Caco-2 (cell line): ENCODE measurements around the gene CCDC9B. TPM values are rescaled to one million over a fixed set of nuclear protein-coding genes. Genes with fewer than 3 reads are reported as not detected.
A peak's percentile ranks its signal among the peaks of the same experiment; 100 is the strongest.

Experiments
- BruUV-seq: library from RNA; stranded (reverse); fragments of 400-500 nt; replicated peaks from 2 replicates; lab custom pipeline; 2021; lab: Mats Ljungman, UMichigan
- CTCF ChIA-PET: fragments of 300-600 bp; sonication (Branson Sonifier 250); formaldehyde crosslinking; loops from one replicate; lab custom pipeline; 2022; ENCODE audit warnings: antibody characterized with exemption; lab: Charles Lee
- POLR2A ChIA-PET: fragments of 300-600 bp; sonication (Branson Sonifier 250); formaldehyde crosslinking; loops from one replicate; lab custom pipeline; 2022; ENCODE audit warnings: antibody characterized with exemption; lab: Charles Lee
- DNase-seq, 2 experiments: peaks; one replicate each; pipeline versions ENCODE4 v3.0.0 to v3.0.0-alpha.2; 2020 to 2022
- H3K27me3 ChIP-seq: replicated peaks from 2 replicates; pipeline ENCODE4 v1.6.0; 2011; ENCODE audit warnings: low read length; ENCODE audit not compliant: control insufficient read depth, insufficient read depth
- H3K36me3 ChIP-seq: 2 replicates; pipeline ENCODE4 v1.5.1; 2011; ENCODE audit warnings: low read length; ENCODE audit not compliant: control insufficient read depth, insufficient read depth
- H3K4me1 ChIP-seq: fragments of 250-450 bp; sonication (Bioruptor Pico); 2 replicates; pipeline ENCODE4 v1.5.1; 2020; ENCODE audit warnings: mild to moderate bottlenecking
- H3K4me3 ChIP-seq: 2 replicates; pipeline ENCODE4 v1.5.1; 2011; ENCODE audit warnings: low read depth, mild to moderate bottlenecking, control low read depth, low read length
- H3K9me3 ChIP-seq: fragments of 250-450 bp; sonication (Bioruptor Pico); 2 replicates; pipeline ENCODE4 v1.5.1; 2020; ENCODE audit warnings: mild to moderate bottlenecking, moderate library complexity
- H3K27ac Mint-ChIP-seq: one replicate; pipeline ENCODE4 v1.8.0; 2022; ENCODE audit warnings: mixed read lengths; ENCODE audit not compliant: unreplicated experiment
- H3K27me3 Mint-ChIP-seq: one replicate; pipeline ENCODE4 v1.8.0; 2022; ENCODE audit warnings: mixed read lengths; ENCODE audit not compliant: insufficient read depth, unreplicated experiment
- H3K36me3 Mint-ChIP-seq: one replicate; pipeline ENCODE4 v1.8.0; 2022; ENCODE audit warnings: mild to moderate bottlenecking, mixed read lengths; ENCODE audit not compliant: insufficient read depth, unreplicated experiment
- H3K4me1 Mint-ChIP-seq: one replicate; pipeline ENCODE4 v1.8.0; 2022; ENCODE audit warnings: low read depth, mixed read lengths; ENCODE audit not compliant: unreplicated experiment
- H3K4me3 Mint-ChIP-seq: one replicate; pipeline ENCODE4 v1.8.0; 2022; ENCODE audit warnings: mild to moderate bottlenecking, moderate library complexity, mixed read lengths; ENCODE audit not compliant: unreplicated experiment
- H3K9me3 Mint-ChIP-seq: one replicate; pipeline ENCODE4 v1.8.0; 2022; ENCODE audit warnings: mixed read lengths; ENCODE audit not compliant: unreplicated experiment
- intact Hi-C: fragments of 100-400 bp; cut with micrococcal nuclease; formaldehyde crosslinking; loops from one replicate; pipeline ENCODE4 v1.10.0; 2022; ENCODE audit not compliant: unreplicated experiment
- total RNA-seq: library from RNA; stranded (reverse); gene quantifications from 2 replicates; pipeline ENCODE4 v1.2.3, GENCODE V29; 2022
- TF ChIP-seq, protein P1 (sequence below), 2 experiments: fragments of 200-600 bp in 1 of 2; IDR thresholded peaks; 1 replicate in 1 of 2; 2 replicates in 1 of 2; pipeline versions ENCODE4 v1.5.1 to v1.8.0; 2011 to 2022; ENCODE audit warnings: antibody characterized with exemption in 1 of 2, control low read depth in 1 of 2, inconsistent platforms in 1 of 2, low read depth in 1 of 2, low read length in 1 of 2, mild to moderate bottlenecking in 1 of 2, moderate library complexity in 1 of 2; ENCODE audit not compliant: insufficient read depth in 1 of 2, severe bottlenecking in 1 of 2, unreplicated experiment in 1 of 2

Gene CCDC9B
- total RNA-seq, 1 experiment from 2014 or later, result 0.86 TPM

DNA sequence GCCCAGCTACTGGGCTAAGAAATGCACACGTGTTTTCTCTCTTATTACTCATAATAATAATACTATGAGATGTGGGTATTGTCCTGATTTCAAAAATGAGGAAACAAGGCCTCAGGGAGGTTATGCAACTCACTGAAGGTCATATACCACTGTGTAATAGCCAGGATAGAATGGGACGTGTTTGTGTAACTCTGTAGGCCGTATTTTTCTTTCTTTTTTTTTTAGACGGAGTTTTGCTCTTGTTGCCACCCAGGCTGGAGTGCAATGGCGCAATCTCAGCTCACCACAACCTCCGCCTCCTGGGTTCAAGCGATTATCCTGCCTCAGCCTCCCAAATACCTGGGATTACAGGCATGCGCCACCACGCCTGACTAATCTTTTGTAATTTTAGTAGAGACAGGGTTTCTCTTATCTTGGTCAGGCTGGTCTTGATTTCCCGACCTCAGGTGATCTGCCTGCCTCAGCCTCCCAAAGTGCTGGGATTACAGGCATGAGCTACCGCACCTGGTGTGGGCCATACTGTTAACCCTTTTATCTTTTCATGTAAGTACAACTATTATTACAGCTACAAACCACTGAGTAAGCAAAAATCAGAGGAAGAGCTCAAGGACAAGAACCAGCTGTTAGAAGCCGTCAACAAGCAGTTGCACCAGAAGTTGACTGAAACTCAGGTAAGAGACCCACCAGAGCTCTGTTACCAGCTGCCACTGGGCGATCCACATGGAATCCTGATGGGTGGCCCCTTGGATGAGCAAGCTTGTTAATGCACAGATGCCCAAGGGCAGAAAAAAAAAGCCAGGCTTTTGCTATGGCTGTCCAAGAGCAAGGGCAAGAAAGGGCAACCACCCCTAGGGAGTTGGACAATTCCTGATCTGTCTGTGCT lies 48.4 kb upstream of the CCDC9B start:
- peaks cover 9% of the 10 kb centered on the region for H3K36me3 ChIP-seq
- CTCF ChIA-PET, result interaction anchor here (1.1 kb wide), 1 partner anchor 9 kb away, joined by 3 read pairs; no protein-coding TSS in a partner anchor
- no peaks in the 10 kb centered on the region for H3K27me3 Mint-ChIP-seq

DNA sequence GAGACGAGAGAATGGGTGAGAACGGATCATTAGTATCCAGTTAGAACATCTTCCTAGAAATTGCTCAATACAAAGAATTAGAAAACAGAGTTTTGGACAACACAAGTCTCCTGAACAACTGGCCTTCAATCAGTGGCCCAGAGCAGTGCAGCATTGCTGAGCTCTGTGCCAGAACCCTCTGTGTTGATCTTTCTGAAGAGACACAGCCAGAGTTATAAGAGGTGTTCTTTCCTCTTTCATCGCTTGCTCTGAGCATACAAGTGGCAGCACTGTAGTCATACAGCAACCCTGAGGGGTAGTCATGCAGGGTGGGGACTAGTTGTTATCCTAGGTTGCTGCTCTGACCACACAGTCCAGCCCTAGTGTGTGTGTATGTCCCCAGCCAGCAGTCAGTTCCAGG lies 45.7 kb upstream of the CCDC9B start:
- H3K4me3 ChIP-seq, result no peak overlapping the region
- H3K4me1 ChIP-seq, result peaks cover 5% of the 10 kb centered on the region
- POLR2A ChIA-PET, result no interaction called here
- Mint-ChIP-seq H3K27me3 (no peaks in the 10 kb centered on the region), H3K4me3 (no peak overlapping the region), H3K4me1 (no peaks in the 10 kb centered on the region), H3K36me3 (peaks cover 76% of the 10 kb centered on the region), H3K27ac (no peak overlapping the region), H3K9me3 (no peaks in the 10 kb centered on the region)
- TF ChIP-seq, protein P1, sequence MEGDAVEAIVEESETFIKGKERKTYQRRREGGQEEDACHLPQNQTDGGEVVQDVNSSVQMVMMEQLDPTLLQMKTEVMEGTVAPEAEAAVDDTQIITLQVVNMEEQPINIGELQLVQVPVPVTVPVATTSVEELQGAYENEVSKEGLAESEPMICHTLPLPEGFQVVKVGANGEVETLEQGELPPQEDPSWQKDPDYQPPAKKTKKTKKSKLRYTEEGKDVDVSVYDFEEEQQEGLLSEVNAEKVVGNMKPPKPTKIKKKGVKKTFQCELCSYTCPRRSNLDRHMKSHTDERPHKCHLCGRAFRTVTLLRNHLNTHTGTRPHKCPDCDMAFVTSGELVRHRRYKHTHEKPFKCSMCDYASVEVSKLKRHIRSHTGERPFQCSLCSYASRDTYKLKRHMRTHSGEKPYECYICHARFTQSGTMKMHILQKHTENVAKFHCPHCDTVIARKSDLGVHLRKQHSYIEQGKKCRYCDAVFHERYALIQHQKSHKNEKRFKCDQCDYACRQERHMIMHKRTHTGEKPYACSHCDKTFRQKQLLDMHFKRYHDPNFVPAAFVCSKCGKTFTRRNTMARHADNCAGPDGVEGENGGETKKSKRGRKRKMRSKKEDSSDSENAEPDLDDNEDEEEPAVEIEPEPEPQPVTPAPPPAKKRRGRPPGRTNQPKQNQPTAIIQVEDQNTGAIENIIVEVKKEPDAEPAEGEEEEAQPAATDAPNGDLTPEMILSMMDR (IDR thresholded peaks at IDR 0.05; ENCODE audit: insufficient read depth in 1 of 2, low read depth in 1 of 2, low read length in 1 of 2, severe bottlenecking in 1 of 2, unreplicated experiment in 1 of 2), result no peak
- intact Hi-C loops, result no loop called here
- no TSS peak for BruUV-seq
- no peaks in the 10 kb centered on the region for H3K9me3 ChIP-seq
- peaks cover 9% of the 10 kb centered on the region for H3K36me3 ChIP-seq
- CTCF ChIA-PET, result no interaction called here
- H3K27me3 ChIP-seq, result no peaks in the 10 kb centered on the region
- no peak for DNase-seq

More for the DNA sequence above, 48.4 kb upstream of the CCDC9B start:
- peaks cover 82% of the 10 kb centered on the region for H3K36me3 Mint-ChIP-seq
- POLR2A ChIA-PET, result no interaction called here
- no peaks in the 10 kb centered on the region for H3K9me3 ChIP-seq
- H3K4me1 Mint-ChIP-seq, result no peaks in the 10 kb centered on the region
- H3K4me3 ChIP-seq, result no peak overlapping the region
- TF ChIP-seq, protein P1 (IDR thresholded peaks at IDR 0.05; ENCODE audit: insufficient read depth in 1 of 2, low read depth in 1 of 2, low read length in 1 of 2, severe bottlenecking in 1 of 2, unreplicated experiment in 1 of 2), result no peak
- no peaks in the 10 kb centered on the region for H3K9me3 Mint-ChIP-seq
- intact Hi-C loops, result no loop called here
- H3K4me1 ChIP-seq, result no peaks in the 10 kb centered on the region
- no peaks in the 10 kb centered on the region for H3K27me3 ChIP-seq
- no peak overlapping the region for H3K27ac Mint-ChIP-seq
- BruUV-seq, result no TSS peak
- no peak for DNase-seq
- H3K4me3 Mint-ChIP-seq, result no peak overlapping the region

GRCh38 chr15:40382580-40383456 lies 42.1 kb upstream of the CCDC9B start, which contains the start of gene KNSTRN:
KNSTRN (plus strand) TSS chr15:40382721; CDS start chr15:40382836, 115 bp downstream.
- H3K9me3 Mint-ChIP-seq, result no peaks in the 10 kb centered on the region
- peak within 1 kb of the TSS; percentile 61 for H3K4me3 ChIP-seq
- TF ChIP-seq, protein P1 (IDR thresholded peaks at IDR 0.05; ENCODE audit: insufficient read depth in 1 of 2, low read depth in 1 of 2, low read length in 1 of 2, severe bottlenecking in 1 of 2, unreplicated experiment in 1 of 2), result no peak
- H3K36me3 ChIP-seq, result peaks cover 9% of the 10 kb centered on the region
- peak; percentile 92 to 93 for DNase-seq
- no peaks in the 10 kb centered on the region for H3K9me3 ChIP-seq
- H3K27ac Mint-ChIP-seq, result peak within 1 kb of the TSS; percentile 83
- ChIA-PET POLR2A (interaction anchor here (1.0 kb wide), 1 partner anchor 23 kb away, joined by 8 read pairs; the partner anchor contains the start of gene IVD), CTCF (interaction anchor here (0.8 to 1.2 kb wide), 6 partner anchors 38 to 276 kb away, joined by 3 to 4 read pairs (median 3); partner anchors contain the start of gene BAHD1)
- H3K27me3 Mint-ChIP-seq, result no peaks in the 10 kb centered on the region
- peaks cover 40% of the 10 kb centered on the region for H3K36me3 Mint-ChIP-seq
- H3K4me1 Mint-ChIP-seq, result no peaks in the 10 kb centered on the region
- intact Hi-C loops, result loop anchor here (1.0 to 2.0 kb wide), 2 partner anchors 22 to 34 kb away; partner anchors contain the start of gene IVD
- BruUV-seq, result TSS peak; percentile 70
- H3K4me1 ChIP-seq, result peaks cover 5% of the 10 kb centered on the region
- H3K4me3 Mint-ChIP-seq, result peak within 1 kb of the TSS; percentile 97
- no peaks in the 10 kb centered on the region for H3K27me3 ChIP-seq
